CD4-positive, alpha-beta T cell (primary cell): ENCODE data around the gene RANBP9. TPM values are rescaled to one million over a fixed set of nuclear protein-coding genes. Genes with fewer than 3 reads are reported as not detected.

Source experiments
- ATAC-seq: fragments of 200-7000 bp; cut with Tn5 transposase; one replicate; pipeline ENCODE4 v1.10.0; 2022; ENCODE audit warnings: mild to moderate bottlenecking; ENCODE audit not compliant: poor library complexity
- CTCF ChIA-PET: fragments of 350-600 bp; sonication (Branson Sonifier 250); formaldehyde crosslinking; loops from one replicate; lab custom pipeline; 2021; ENCODE audit warnings: antibody characterized with exemption, inconsistent platforms; lab: Charles Lee
- POLR2A ChIA-PET: fragments of 350-600 bp; sonication (Branson Sonifier 250); formaldehyde crosslinking; loops from one replicate; lab custom pipeline; 2021; ENCODE audit warnings: antibody characterized with exemption, inconsistent platforms; lab: Charles Lee
- DNase-seq, 14 experiments: peaks; one replicate each; pipeline ENCODE4 v3.0.0-alpha.2; 2013 to 2020; ENCODE audit warnings: mixed read lengths in 2 of 14
- H3K27ac ChIP-seq, 2 donors: one replicate each; pipeline versions ENCODE4 v1.5.1 to v1.7.0; 2013; ENCODE audit warnings: low read length in 2 of 2, low read depth in 1 of 2, mild to moderate bottlenecking in 1 of 2
- H3K27me3 ChIP-seq, 2 experiments: 1 replicate in 1 of 2; 2 replicates in 1 of 2; pipeline versions ENCODE4 v1.6.1 to v1.7.0; 2013; ENCODE audit warnings: low read length in 2 of 2, control low read depth in 1 of 2, mild to moderate bottlenecking in 1 of 2, moderate library complexity in 1 of 2; ENCODE audit not compliant: insufficient read depth in 2 of 2, control insufficient read depth in 1 of 2
- H3K36me3 ChIP-seq: one replicate; pipeline ENCODE4 v1.6.1; 2013; ENCODE audit warnings: low read length, control low read depth; ENCODE audit not compliant: insufficient read depth
- H3K4me1 ChIP-seq: one replicate; pipeline ENCODE4 v1.6.1; 2013; ENCODE audit warnings: low read length, control low read depth; ENCODE audit not compliant: insufficient read depth
- H3K4me3 ChIP-seq: one replicate; pipeline ENCODE4 v1.5.1; 2013; ENCODE audit warnings: mild to moderate bottlenecking, low read length, moderate library complexity
- H3K9me3 ChIP-seq, 2 experiments: 1 replicate in 1 of 2; 2 replicates in 1 of 2; pipeline versions ENCODE4 v1.6.1 to v1.7.0; 2013; ENCODE audit warnings: low read length in 2 of 2, mild to moderate bottlenecking in 2 of 2, control low read depth in 1 of 2, moderate library complexity in 1 of 2; ENCODE audit not compliant: control insufficient read depth in 1 of 2, insufficient read depth in 1 of 2
- H3K27ac Mint-ChIP-seq: one replicate; pipeline ENCODE4 v1.8.0; 2020; ENCODE audit warnings: mixed read lengths
- H3K27me3 Mint-ChIP-seq: one replicate; pipeline ENCODE4 v1.8.0; 2021; ENCODE audit warnings: mixed read lengths
- H3K36me3 Mint-ChIP-seq: one replicate; pipeline ENCODE4 v1.8.0; 2021; ENCODE audit warnings: low read depth, mixed read lengths
- H3K4me1 Mint-ChIP-seq: one replicate; pipeline ENCODE4 v1.8.0; 2021; ENCODE audit warnings: low read depth, mixed read lengths
- H3K4me3 Mint-ChIP-seq: one replicate; pipeline ENCODE4 v1.8.0; 2020; ENCODE audit warnings: mild to moderate bottlenecking, mixed read lengths
- H3K9me3 Mint-ChIP-seq: one replicate; pipeline ENCODE4 v1.8.0; 2020; ENCODE audit warnings: mixed read lengths
- intact Hi-C, 2 experiments: fragments of 100-400 bp; cut with DNase I in 1 of 2; cut with micrococcal nuclease in 1 of 2; formaldehyde crosslinking; loops; one replicate each; pipeline versions ENCODE4 v1.15.1 to v1.9.0; 2023 to 2025; cut with DNase I, micrococcal nuclease
- total RNA-seq, 174 experiments: library from RNA in 2 of 174; stranded (reverse) in 2 of 174; gene quantifications; one replicate each; pipeline ENCODE4 v1.2.3 and lab custom pipeline; 2021 to 2026
- TF ChIP-seq, protein P1 (sequence below): fragments of 200-600 bp; IDR thresholded peaks from one replicate; pipeline ENCODE4 v1.8.0; 2022; ENCODE audit warnings: antibody characterized with exemption, mild to moderate bottlenecking

Gene RANBP9
- total RNA-seq, 2 experiments from 2014 or later, result 60.8 to 62.9 TPM

DNA sequence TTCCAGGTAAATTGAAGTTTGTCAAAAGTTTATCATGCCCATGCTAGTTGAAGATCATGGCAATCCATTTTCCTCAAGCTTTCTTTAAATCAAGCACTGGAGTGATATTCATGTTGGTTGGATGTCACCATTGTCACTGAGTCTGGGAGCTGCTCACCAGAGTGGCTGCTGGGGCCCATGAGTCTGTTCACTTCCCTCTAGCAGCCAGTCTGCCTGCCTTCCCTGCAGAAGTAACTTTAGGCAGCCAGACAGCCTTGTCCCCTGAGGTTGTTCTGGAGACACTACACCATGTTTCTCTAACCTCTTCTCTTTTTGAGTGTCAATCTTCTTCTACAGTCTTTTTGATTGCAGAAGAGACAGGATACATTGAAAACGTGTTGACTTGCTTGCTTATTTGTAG lies 131.7 kb downstream of the RANBP9 start:
- Histone ChIP-seq H3K27me3 (no peaks in the 10 kb centered on the region), H3K4me1 (peaks cover 6% of the 10 kb centered on the region), H3K36me3 (peaks cover 11% of the 10 kb centered on the region), H3K9me3 (no peaks in the 10 kb centered on the region), H3K4me3 (no peak overlapping the region), H3K27ac (no peak overlapping the region)
- Mint-ChIP-seq H3K4me1 (peaks cover 24% of the 10 kb centered on the region), H3K27me3 (no peaks in the 10 kb centered on the region), H3K36me3 (peaks cover 53% of the 10 kb centered on the region), H3K27ac (no peak overlapping the region), H3K9me3 (no peaks in the 10 kb centered on the region), H3K4me3 (no peak overlapping the region)
- ATAC-seq (no peak), DNase-seq (no peak)
- ChIA-PET CTCF (interaction anchor here (1.2 kb wide), 1 partner anchor 36 kb away, joined by 4 read pairs; the partner anchor contains the start of gene NOL7), POLR2A (interaction anchor here (0.9 kb wide), 1 partner anchor 35 kb away, joined by 3 read pairs; the partner anchor contains the start of gene NOL7)
- intact Hi-C loops, result loop anchor here in 1 of 2 experiments (5.0 to 10.0 kb wide), 2 partner anchors 232 to 245 kb away; partner anchors contain the start of gene MCUR1
- TF ChIP-seq, protein P1, sequence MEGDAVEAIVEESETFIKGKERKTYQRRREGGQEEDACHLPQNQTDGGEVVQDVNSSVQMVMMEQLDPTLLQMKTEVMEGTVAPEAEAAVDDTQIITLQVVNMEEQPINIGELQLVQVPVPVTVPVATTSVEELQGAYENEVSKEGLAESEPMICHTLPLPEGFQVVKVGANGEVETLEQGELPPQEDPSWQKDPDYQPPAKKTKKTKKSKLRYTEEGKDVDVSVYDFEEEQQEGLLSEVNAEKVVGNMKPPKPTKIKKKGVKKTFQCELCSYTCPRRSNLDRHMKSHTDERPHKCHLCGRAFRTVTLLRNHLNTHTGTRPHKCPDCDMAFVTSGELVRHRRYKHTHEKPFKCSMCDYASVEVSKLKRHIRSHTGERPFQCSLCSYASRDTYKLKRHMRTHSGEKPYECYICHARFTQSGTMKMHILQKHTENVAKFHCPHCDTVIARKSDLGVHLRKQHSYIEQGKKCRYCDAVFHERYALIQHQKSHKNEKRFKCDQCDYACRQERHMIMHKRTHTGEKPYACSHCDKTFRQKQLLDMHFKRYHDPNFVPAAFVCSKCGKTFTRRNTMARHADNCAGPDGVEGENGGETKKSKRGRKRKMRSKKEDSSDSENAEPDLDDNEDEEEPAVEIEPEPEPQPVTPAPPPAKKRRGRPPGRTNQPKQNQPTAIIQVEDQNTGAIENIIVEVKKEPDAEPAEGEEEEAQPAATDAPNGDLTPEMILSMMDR, result no peak

DNA sequence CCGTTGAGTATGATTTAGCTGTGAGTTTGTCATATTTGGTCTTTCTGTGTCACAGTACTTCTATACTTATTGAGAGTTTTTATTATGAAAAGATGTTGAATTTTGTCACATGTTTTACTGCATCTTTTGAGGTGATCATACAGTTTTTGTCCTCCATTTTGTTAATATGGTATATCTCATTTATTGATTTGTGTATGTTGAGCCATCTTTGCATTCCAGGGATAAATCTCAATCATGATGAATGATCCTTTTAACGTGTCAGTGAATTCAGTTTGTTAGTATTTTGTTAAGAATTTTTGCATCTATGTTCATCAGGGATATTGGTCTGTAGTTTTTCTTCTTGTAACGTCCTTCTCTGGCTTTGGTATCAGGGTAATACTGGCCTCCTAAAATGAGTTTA lies 133.7 kb downstream of the RANBP9 start:
- H3K27ac ChIP-seq, result no peak overlapping the region
- H3K27ac Mint-ChIP-seq, result no peak overlapping the region
- H3K27me3 Mint-ChIP-seq, result no peaks in the 10 kb centered on the region
- no peaks in the 10 kb centered on the region for H3K9me3 Mint-ChIP-seq
- H3K4me3 ChIP-seq, result no peak overlapping the region
- no peak for ATAC-seq
- no peaks in the 10 kb centered on the region for H3K27me3 ChIP-seq
- H3K36me3 ChIP-seq, result peaks cover 8% of the 10 kb centered on the region
- ChIA-PET CTCF (no interaction called here), POLR2A (no interaction called here)
- TF ChIP-seq, protein P1, result no peak
- H3K4me3 Mint-ChIP-seq, result no peak overlapping the region
- H3K9me3 ChIP-seq, result no peaks in the 10 kb centered on the region
- H3K36me3 Mint-ChIP-seq, result peaks cover 44% of the 10 kb centered on the region
- no peak for DNase-seq
- H3K4me1 ChIP-seq, result peaks cover 14% of the 10 kb centered on the region
- H3K4me1 Mint-ChIP-seq, result peaks cover 34% of the 10 kb centered on the region
- intact Hi-C loops, result loop anchor here in 1 of 2 experiments (5.0 to 10.0 kb wide), 2 partner anchors 234 to 243 kb away; partner anchors contain the start of gene MCUR1

DNA sequence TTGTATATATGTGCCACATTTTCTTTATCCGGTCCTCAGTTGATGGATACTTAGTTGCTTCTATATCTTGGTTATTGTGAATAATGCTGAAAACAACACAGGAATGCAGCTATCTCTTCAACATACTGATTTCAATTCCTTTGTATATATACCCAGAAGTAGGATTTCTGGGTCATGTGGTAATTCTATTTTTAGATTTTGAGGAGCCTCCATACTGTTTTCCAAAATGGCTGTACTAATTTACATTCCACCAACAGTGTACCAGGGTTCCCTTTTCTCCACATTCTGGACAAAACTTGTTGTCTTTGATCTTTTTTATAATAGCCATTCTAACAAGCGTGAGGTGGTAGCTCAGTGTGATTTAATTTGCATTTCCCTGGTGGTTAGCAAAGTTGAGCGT lies 135.6 kb downstream of the RANBP9 start:
- H3K9me3 ChIP-seq, result no peaks in the 10 kb centered on the region
- CTCF ChIA-PET, result interaction anchor here (1.0 to 3.3 kb wide), 8 partner anchors 8 to 242 kb away, joined by 4 to 59 read pairs (median 7); partner anchors contain the start of genes NOL7 and RANBP9

More for the DNA sequence above, 135.6 kb downstream of the RANBP9 start:
- peaks cover 8% of the 10 kb centered on the region for H3K36me3 ChIP-seq
- ATAC-seq (no peak), DNase-seq (no peak)
- intact Hi-C loops, result loop anchor here in 1 of 2 experiments (5.0 to 10.0 kb wide), 2 partner anchors 236 to 241 kb away; partner anchors contain the start of gene MCUR1
- no peaks in the 10 kb centered on the region for H3K27me3 Mint-ChIP-seq
- TF ChIP-seq, protein P1, result no peak
- H3K27ac Mint-ChIP-seq, result peak overlapping the region; percentile 99
- H3K4me3 Mint-ChIP-seq, result peak overlapping the region; percentile 77
- H3K36me3 Mint-ChIP-seq, result peaks cover 32% of the 10 kb centered on the region
- no peaks in the 10 kb centered on the region for H3K27me3 ChIP-seq
- POLR2A ChIA-PET, result interaction anchor here (1.5 to 2.7 kb wide), 3 partner anchors 39 to 248 kb away, joined by 3 to 102 read pairs (median 27); partner anchors contain the start of genes NOL7 and TBC1D7
- no peak overlapping the region for H3K27ac ChIP-seq
- H3K4me3 ChIP-seq, result no peak overlapping the region
- peaks cover 14% of the 10 kb centered on the region for H3K4me1 ChIP-seq
- no peaks in the 10 kb centered on the region for H3K9me3 Mint-ChIP-seq
- peaks cover 34% of the 10 kb centered on the region for H3K4me1 Mint-ChIP-seq
